Measurements from ENCODE around the gene OSM. TPM values are rescaled to one million over a fixed set of nuclear protein-coding genes. Genes with fewer than 3 reads are reported as not detected.

Gene OSM
- total and polyA plus RNA-seq, 2 experiments from 2014 or later = not detected

DNA sequence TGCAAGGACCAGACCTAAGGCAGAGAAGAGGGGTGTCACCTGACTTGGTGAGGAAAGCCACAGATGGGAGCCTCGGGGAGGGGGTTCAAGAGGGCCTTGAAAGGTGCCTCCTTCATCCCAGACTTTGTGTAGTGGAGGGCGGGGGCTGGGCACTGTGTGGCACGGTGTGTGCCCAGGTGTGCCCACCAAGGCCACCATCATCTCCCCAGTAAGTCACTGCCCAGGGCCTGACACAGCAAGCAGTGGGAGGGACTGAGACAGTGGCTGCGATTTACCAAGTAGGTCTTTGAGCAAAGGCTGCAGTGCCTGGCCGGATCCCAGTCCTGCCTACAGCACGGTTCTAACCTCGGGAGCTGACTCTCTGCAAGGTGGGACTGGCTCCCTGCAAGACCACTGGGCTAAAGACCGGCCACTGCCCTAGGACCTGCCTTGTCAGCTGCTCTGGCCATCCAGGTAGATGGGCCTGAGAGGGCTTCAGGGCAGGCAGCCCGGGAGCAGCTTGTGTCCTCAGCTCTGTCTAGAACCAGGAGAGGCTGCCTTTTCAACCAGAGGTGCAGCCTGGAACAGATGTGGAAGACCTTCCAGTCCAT is 1.4 kb downstream of the OSM start:
- no peak for ATAC-seq
- no peak overlapping the region for H3K27ac Mint-ChIP-seq
- no peak overlapping the region for H3K4me3 Mint-ChIP-seq

DNA sequence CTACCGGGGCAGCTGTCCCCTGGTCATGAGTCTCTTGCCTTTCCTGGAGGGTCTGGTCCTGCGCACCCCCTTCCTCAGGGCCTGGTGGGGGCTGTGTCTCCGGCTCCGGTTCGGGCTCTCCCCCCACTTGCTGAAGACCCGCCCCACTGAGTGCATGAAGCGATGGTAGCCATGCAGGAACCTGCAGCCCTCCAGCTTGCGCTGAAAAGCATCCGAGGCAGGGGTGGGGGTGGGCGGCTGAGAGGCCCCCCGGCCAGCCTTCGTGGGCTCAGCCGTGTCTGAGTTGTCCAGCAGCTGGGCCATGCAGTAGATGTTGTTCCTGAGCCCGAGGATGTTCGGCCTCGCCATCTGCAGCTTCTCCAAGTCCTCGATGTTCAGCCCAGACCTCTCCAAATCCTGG is 2.8 kb downstream of the OSM start:
- no peaks in the 10 kb centered on the region for H3F3A ChIP-seq (replicated peaks; ENCODE audit: low read depth)
- Mint-ChIP-seq H3K4me3 (no peak overlapping the region), H3K36me3 (ENCODE audit: low read depth) (no peaks in the 10 kb centered on the region), H3K4me1 (peaks cover 5% of the 10 kb centered on the region; the same call in 2 of the 3 replicates), H3K27ac (no peak overlapping the region), H3K27me3 (ENCODE audit: insufficient read depth, low read depth, poor library complexity) (peaks cover 18% of the 10 kb centered on the region), H3K9me3 (no peaks in the 10 kb centered on the region; the same call in 2 of the 3 replicates)
- DNase-seq (ENCODE audit: low spot score) = no peak
- 0 out of 2 replicates have a peak overlapping the region, but pooled peaks have one; percentile 98 for H2AFZ ChIP-seq
- H3K4me3 ChIP-seq = no peak overlapping the region
- no peaks in the 10 kb centered on the region for H3K9me2 ChIP-seq (ENCODE audit: insufficient read depth)
- H3K27ac ChIP-seq (ENCODE audit: low read depth) = no peak overlapping the region
- TF ChIP-seq ZNF331 (CRISPR knock-in tag; IDR thresholded peaks at IDR 0.05; ENCODE audit: low read depth) (no peak), EZH2 (IDR thresholded peaks at IDR 0.05; ENCODE audit: low read depth, unreplicated experiment) (no peak)
- TF ChIP-seq, protein P1, sequence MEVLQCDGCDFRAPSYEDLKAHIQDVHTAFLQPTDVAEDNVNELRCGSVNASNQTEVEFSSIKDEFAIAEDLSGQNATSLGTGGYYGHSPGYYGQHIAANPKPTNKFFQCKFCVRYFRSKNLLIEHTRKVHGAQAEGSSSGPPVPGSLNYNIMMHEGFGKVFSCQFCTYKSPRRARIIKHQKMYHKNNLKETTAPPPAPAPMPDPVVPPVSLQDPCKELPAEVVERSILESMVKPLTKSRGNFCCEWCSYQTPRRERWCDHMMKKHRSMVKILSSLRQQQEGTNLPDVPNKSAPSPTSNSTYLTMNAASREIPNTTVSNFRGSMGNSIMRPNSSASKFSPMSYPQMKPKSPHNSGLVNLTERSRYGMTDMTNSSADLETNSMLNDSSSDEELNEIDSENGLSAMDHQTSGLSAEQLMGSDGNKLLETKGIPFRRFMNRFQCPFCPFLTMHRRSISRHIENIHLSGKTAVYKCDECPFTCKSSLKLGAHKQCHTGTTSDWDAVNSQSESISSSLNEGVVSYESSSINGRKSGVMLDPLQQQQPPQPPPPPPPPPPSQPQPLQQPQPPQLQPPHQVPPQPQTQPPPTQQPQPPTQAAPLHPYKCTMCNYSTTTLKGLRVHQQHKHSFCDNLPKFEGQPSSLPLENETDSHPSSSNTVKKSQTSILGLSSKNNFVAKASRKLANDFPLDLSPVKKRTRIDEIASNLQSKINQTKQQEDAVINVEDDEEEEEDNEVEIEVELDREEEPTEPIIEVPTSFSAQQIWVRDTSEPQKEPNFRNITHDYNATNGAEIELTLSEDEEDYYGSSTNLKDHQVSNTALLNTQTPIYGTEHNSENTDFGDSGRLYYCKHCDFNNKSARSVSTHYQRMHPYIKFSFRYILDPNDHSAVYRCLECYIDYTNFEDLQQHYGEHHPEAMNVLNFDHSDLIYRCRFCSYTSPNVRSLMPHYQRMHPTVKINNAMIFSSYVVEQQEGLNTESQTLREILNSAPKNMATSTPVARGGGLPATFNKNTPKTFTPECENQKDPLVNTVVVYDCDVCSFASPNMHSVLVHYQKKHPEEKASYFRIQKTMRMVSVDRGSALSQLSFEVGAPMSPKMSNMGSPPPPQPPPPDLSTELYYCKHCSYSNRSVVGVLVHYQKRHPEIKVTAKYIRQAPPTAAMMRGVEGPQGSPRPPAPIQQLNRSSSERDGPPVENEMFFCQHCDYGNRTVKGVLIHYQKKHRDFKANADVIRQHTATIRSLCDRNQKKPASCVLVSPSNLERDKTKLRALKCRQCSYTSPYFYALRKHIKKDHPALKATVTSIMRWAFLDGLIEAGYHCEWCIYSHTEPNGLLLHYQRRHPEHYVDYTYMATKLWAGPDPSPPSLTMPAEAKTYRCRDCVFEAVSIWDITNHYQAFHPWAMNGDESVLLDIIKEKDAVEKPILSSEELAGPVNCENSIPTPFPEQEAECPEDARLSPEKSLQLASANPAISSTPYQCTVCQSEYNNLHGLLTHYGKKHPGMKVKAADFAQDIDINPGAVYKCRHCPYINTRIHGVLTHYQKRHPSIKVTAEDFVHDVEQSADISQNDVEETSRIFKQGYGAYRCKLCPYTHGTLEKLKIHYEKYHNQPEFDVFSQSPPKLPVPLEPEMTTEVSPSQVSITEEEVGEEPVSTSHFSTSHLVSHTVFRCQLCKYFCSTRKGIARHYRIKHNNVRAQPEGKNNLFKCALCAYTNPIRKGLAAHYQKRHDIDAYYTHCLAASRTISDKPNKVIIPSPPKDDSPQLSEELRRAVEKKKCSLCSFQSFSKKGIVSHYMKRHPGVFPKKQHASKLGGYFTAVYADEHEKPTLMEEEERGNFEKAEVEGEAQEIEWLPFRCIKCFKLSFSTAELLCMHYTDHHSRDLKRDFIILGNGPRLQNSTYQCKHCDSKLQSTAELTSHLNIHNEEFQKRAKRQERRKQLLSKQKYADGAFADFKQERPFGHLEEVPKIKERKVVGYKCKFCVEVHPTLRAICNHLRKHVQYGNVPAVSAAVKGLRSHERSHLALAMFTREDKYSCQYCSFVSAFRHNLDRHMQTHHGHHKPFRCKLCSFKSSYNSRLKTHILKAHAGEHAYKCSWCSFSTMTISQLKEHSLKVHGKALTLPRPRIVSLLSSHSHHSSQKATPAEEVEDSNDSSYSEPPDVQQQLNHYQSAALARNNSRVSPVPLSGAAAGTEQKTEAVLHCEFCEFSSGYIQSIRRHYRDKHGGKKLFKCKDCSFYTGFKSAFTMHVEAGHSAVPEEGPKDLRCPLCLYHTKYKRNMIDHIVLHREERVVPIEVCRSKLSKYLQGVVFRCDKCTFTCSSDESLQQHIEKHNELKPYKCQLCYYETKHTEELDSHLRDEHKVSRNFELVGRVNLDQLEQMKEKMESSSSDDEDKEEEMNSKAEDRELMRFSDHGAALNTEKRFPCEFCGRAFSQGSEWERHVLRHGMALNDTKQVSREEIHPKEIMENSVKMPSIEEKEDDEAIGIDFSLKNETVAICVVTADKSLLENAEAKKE (CRISPR knock-in tag; IDR thresholded peaks at IDR 0.05) = no peak
- ATAC-seq = no peak
- no peak overlapping the region for H3K4me2 ChIP-seq
- no peaks in the 10 kb centered on the region; the same call in 1 of the 2 replicates for H3K27me3 ChIP-seq (ENCODE audit: insufficient read depth)
- H3K79me2 ChIP-seq (replicated peaks; ENCODE audit: insufficient read depth) = no peaks in the 10 kb centered on the region
- H4K20me1 ChIP-seq (replicated peaks; ENCODE audit: insufficient read depth) = no peaks in the 10 kb centered on the region
- H3K4me1 ChIP-seq (ENCODE audit: insufficient read depth) = no peaks in the 10 kb centered on the region
- H3K36me3 ChIP-seq (ENCODE audit: insufficient read depth) = no peaks in the 10 kb centered on the region

More for the DNA sequence above, 1.4 kb downstream of the OSM start:
- Histone ChIP-seq H3K9me2 (ENCODE audit: insufficient read depth) (no peaks in the 10 kb centered on the region), H3K27me3 (ENCODE audit: insufficient read depth) (no peaks in the 10 kb centered on the region; the same call in 1 of the 2 replicates), H4K20me1 (replicated peaks; ENCODE audit: insufficient read depth) (no peaks in the 10 kb centered on the region), H3K36me3 (ENCODE audit: insufficient read depth) (no peaks in the 10 kb centered on the region), H3K4me1 (ENCODE audit: insufficient read depth) (no peaks in the 10 kb centered on the region), H3K27ac (ENCODE audit: low read depth) (no peak overlapping the region), H3F3A (replicated peaks; ENCODE audit: low read depth) (no peaks in the 10 kb centered on the region), H3K79me2 (replicated peaks; ENCODE audit: insufficient read depth) (no peaks in the 10 kb centered on the region), H3K4me3 (no peak overlapping the region), H3K4me2 (no peak overlapping the region), H2AFZ (no peak overlapping the region)
- H3K36me3 Mint-ChIP-seq (ENCODE audit: low read depth) = no peaks in the 10 kb centered on the region
- TF ChIP-seq STAT1 (IDR thresholded peaks at IDR 0.05; ENCODE audit: unreplicated experiment) = no peak
- TF ChIP-seq, protein P2, sequence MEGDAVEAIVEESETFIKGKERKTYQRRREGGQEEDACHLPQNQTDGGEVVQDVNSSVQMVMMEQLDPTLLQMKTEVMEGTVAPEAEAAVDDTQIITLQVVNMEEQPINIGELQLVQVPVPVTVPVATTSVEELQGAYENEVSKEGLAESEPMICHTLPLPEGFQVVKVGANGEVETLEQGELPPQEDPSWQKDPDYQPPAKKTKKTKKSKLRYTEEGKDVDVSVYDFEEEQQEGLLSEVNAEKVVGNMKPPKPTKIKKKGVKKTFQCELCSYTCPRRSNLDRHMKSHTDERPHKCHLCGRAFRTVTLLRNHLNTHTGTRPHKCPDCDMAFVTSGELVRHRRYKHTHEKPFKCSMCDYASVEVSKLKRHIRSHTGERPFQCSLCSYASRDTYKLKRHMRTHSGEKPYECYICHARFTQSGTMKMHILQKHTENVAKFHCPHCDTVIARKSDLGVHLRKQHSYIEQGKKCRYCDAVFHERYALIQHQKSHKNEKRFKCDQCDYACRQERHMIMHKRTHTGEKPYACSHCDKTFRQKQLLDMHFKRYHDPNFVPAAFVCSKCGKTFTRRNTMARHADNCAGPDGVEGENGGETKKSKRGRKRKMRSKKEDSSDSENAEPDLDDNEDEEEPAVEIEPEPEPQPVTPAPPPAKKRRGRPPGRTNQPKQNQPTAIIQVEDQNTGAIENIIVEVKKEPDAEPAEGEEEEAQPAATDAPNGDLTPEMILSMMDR (conservative IDR thresholded peaks at IDR 0.05; ENCODE audit: low read depth in 2 of 2) = no peak
- no peak for TF ChIP-seq EZH2 (IDR thresholded peaks at IDR 0.05; ENCODE audit: low read depth, unreplicated experiment)
- no peak for TF ChIP-seq POLR2AphosphoS5 (IDR thresholded peaks at IDR 0.05; ENCODE audit: low read depth)
- TF ChIP-seq, protein P3, sequence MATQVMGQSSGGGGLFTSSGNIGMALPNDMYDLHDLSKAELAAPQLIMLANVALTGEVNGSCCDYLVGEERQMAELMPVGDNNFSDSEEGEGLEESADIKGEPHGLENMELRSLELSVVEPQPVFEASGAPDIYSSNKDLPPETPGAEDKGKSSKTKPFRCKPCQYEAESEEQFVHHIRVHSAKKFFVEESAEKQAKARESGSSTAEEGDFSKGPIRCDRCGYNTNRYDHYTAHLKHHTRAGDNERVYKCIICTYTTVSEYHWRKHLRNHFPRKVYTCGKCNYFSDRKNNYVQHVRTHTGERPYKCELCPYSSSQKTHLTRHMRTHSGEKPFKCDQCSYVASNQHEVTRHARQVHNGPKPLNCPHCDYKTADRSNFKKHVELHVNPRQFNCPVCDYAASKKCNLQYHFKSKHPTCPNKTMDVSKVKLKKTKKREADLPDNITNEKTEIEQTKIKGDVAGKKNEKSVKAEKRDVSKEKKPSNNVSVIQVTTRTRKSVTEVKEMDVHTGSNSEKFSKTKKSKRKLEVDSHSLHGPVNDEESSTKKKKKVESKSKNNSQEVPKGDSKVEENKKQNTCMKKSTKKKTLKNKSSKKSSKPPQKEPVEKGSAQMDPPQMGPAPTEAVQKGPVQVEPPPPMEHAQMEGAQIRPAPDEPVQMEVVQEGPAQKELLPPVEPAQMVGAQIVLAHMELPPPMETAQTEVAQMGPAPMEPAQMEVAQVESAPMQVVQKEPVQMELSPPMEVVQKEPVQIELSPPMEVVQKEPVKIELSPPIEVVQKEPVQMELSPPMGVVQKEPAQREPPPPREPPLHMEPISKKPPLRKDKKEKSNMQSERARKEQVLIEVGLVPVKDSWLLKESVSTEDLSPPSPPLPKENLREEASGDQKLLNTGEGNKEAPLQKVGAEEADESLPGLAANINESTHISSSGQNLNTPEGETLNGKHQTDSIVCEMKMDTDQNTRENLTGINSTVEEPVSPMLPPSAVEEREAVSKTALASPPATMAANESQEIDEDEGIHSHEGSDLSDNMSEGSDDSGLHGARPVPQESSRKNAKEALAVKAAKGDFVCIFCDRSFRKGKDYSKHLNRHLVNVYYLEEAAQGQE (IDR thresholded peaks at IDR 0.05; ENCODE audit: unreplicated experiment) = no peak
- no peaks in the 10 kb centered on the region; the same call in 2 of the 3 replicates for H3K9me3 Mint-ChIP-seq
- peaks cover 17% of the 10 kb centered on the region for H3K27me3 Mint-ChIP-seq (ENCODE audit: insufficient read depth, low read depth, poor library complexity)
- no peak for DNase-seq (ENCODE audit: low spot score)
- H3K4me1 Mint-ChIP-seq = peaks cover 5% of the 10 kb centered on the region; the same call in 2 of the 3 replicates

Data from GM23338 (cell line).